ENCODE results near the gene CLDN9. TPM values are rescaled to one million over a fixed set of nuclear protein-coding genes. Genes with fewer than 3 reads are reported as not detected.

The CLDN9 gene
- polyA plus RNA-seq, 2 of the 4 experiments (the other 2 are of a cell fraction) = 0.03 to 0.06 TPM

GRCh38 chr16:2966808-2967191 lies 45.9 kb upstream of the CLDN9 start:
- no peak for ATAC-seq

GRCh38 chr16:2967211-2967631 lies 45.5 kb upstream of the CLDN9 start:
- WGBS (ENCODE audit: missing lambda C conversion rate) = 95% methylated on average over 30 of the region's 51 CpGs
- TF ChIP-seq CBX2 (IDR thresholded peaks at IDR 0.05; ENCODE audit: borderline replicate concordance, low read depth) = no peak
- TF ChIP-seq SMC3 (IDR thresholded peaks at IDR 0.05) = no peak
- no peak for TF ChIP-seq FOSL2 (IDR thresholded peaks at IDR 0.05)
- no peak for TF ChIP-seq FOSL2 (CRISPR knock-in tag; IDR thresholded peaks at IDR 0.05)
- TF ChIP-seq EP300 (IDR thresholded peaks at IDR 0.05) = no peak
- no peak for TF ChIP-seq RNF2 (IDR thresholded peaks at IDR 0.05; ENCODE audit: borderline replicate concordance, low read depth)
- no peak for TF ChIP-seq ELK1 (IDR thresholded peaks at IDR 0.05; ENCODE audit: low read depth, low read length)
- no peak for TF ChIP-seq CBX8 (IDR thresholded peaks at IDR 0.05)
- TF ChIP-seq HEYL (CRISPR knock-in tag; IDR thresholded peaks at IDR 0.05) = no peak
- TF ChIP-seq ZSCAN20 (CRISPR knock-in tag; IDR thresholded peaks at IDR 0.05) = no peak
- no peak for TF ChIP-seq KDM5A (IDR thresholded peaks at IDR 0.05)
- TF ChIP-seq ATOH8 (CRISPR knock-in tag; IDR thresholded peaks at IDR 0.05; ENCODE audit: low read depth) = no peak
- TF ChIP-seq KDM1A (IDR thresholded peaks at IDR 0.05; ENCODE audit: low read depth) = no peak
- TF ChIP-seq MYC (IDR thresholded peaks at IDR 0.05; ENCODE audit: borderline replicate concordance, low read length) = no peak
- TF ChIP-seq NPAS2 (CRISPR knock-in tag; IDR thresholded peaks at IDR 0.05; ENCODE audit: borderline replicate concordance) = no peak
- POLR2A ChIA-PET = no interaction called here
- CTCF ChIA-PET = interaction anchor here (1.3 to 2.6 kb wide), 3 partner anchors 11 to 17 kb away, joined by 3 to 7 read pairs (median 6); no protein-coding TSS in a partner anchor
- FAIRE-seq (no peak), ATAC-seq (no peak), DNase-seq (ENCODE audit: low read depth in 1 of 2, low spot score in 1 of 2) (no peak)
- Histone ChIP-seq H3K27ac (no peak overlapping the region), H3K9me3 (no peaks in the 10 kb centered on the region), H3K4me1 (peaks cover 26% of the 10 kb centered on the region), H3K4me3 (no peak overlapping the region), H3K4me2 (no peak overlapping the region)

More at GRCh38 chr16:2966808-2967191, 45.9 kb upstream of the CLDN9 start:
- ChIA-PET CTCF (interaction anchor here (0.7 to 2.6 kb wide), 4 partner anchors 11 to 17 kb away, joined by 3 to 7 read pairs (median 4); no protein-coding TSS in a partner anchor), POLR2A (no interaction called here)
- DNase-seq (ENCODE audit: low read depth in 1 of 2, low spot score in 1 of 2) (no peak), FAIRE-seq (no peak)
- Histone ChIP-seq H3K9me3 (no peaks in the 10 kb centered on the region), H3K4me1 (peaks cover 26% of the 10 kb centered on the region), H3K4me2 (no peak overlapping the region), H3K27ac (no peak overlapping the region), H3K4me3 (no peak overlapping the region)
- TF ChIP-seq ESRRA (IDR thresholded peaks at IDR 0.05; ENCODE audit: borderline replicate concordance, low read length) = no peak
- TF ChIP-seq CHD4 (IDR thresholded peaks at IDR 0.05; ENCODE audit: borderline replicate concordance) = no peak
- no peak for TF ChIP-seq TFCP2L1 (CRISPR knock-in tag; IDR thresholded peaks at IDR 0.05)
- no peak for TF ChIP-seq HOXB13 (CRISPR knock-in tag; IDR thresholded peaks at IDR 0.05; ENCODE audit: low read depth)
- TF ChIP-seq HES2 (IDR thresholded peaks at IDR 0.05) = no peak
- TF ChIP-seq MAZ (IDR thresholded peaks at IDR 0.05; ENCODE audit: borderline replicate concordance, low read depth, low read length) = no peak
- TF ChIP-seq HOXA7 (CRISPR knock-in tag; IDR thresholded peaks at IDR 0.05) = no peak
- no peak for TF ChIP-seq ZC3H11A (IDR thresholded peaks at IDR 0.05)
- no peak for TF ChIP-seq POLR2AphosphoS2 (conservative IDR thresholded peaks at IDR 0.05; ENCODE audit: low read length)
- no peak for TF ChIP-seq EP300 (IDR thresholded peaks at IDR 0.05)
- no peak for TF ChIP-seq PHF8 (IDR thresholded peaks at IDR 0.05; ENCODE audit: borderline replicate concordance, low read depth)
- no peak for TF ChIP-seq NR3C1 (IDR thresholded peaks at IDR 0.05)
- no peak for TF ChIP-seq USF2 (IDR thresholded peaks at IDR 0.05)
- TF ChIP-seq BHLHE40 (IDR thresholded peaks at IDR 0.05; ENCODE audit: low read depth, low read length) = no peak
- no peak for TF ChIP-seq RNF2 (IDR thresholded peaks at IDR 0.05; ENCODE audit: borderline replicate concordance, low read depth)
- TF ChIP-seq RAD21 (conservative IDR thresholded peaks at IDR 0.05 in 1 of 2, IDR thresholded peaks at IDR 0.05 in 1 of 2) = no peak
- no peak for TF ChIP-seq ATOH8 (CRISPR knock-in tag; IDR thresholded peaks at IDR 0.05; ENCODE audit: low read depth)
- no peak for TF ChIP-seq CEBPB (IDR thresholded peaks at IDR 0.05)
- no peak for TF ChIP-seq RFX5 (IDR thresholded peaks at IDR 0.05)
- TF ChIP-seq JUN (IDR thresholded peaks at IDR 0.05) = no peak
- 97% methylated on average over 43 of the region's 46 CpGs for WGBS (ENCODE audit: missing lambda C conversion rate)

Measured in A549 (cell line).